ENCODE results near the gene MOB3B. TPM values are rescaled to one million over a fixed set of nuclear protein-coding genes. Genes with fewer than 3 reads are reported as not detected.

MOB3B gene
- polyA plus RNA-seq, 2 of the 4 experiments (the other 2 are of a cell fraction): 6.0 to 6.4 TPM

GRCh38 chr9:27473111-27473529 is 56.5 kb downstream of the MOB3B start:
- DNase-seq (ENCODE audit: low read depth in 1 of 2, low spot score in 1 of 2): no peak
- ChIA-PET POLR2A (interaction anchor here (0.6 kb wide), 1 partner anchor 61 kb away, joined by 3 read pairs; no protein-coding TSS in a partner anchor), CTCF (interaction anchor here (0.9 to 2.7 kb wide), 4 partner anchors 12 to 75 kb away, joined by 3 to 15 read pairs (median 4); no protein-coding TSS in a partner anchor)
- H3K4me2 ChIP-seq: no peak overlapping the region
- no peaks in the 10 kb centered on the region for H3K4me1 ChIP-seq
- H3K4me3 ChIP-seq: no peak overlapping the region
- TF ChIP-seq ZNF302 (CRISPR knock-in tag; IDR thresholded peaks at IDR 0.05): no peak
- no peak for TF ChIP-seq RNF2 (IDR thresholded peaks at IDR 0.05; ENCODE audit: borderline replicate concordance, low read depth)
- TF ChIP-seq NPAS2 (CRISPR knock-in tag; IDR thresholded peaks at IDR 0.05; ENCODE audit: borderline replicate concordance): no peak
- ATAC-seq: no peak
- no peak overlapping the region for H3K27ac ChIP-seq
- H3K9me3 ChIP-seq: peaks cover under 1% of the 10 kb centered on the region; the same call in 1 of the 3 replicates
- no peak for FAIRE-seq
- 66% methylated on average over 7 of the region's 7 CpGs for WGBS (ENCODE audit: missing lambda C conversion rate)

- TF ChIP-seq KDM5A (IDR thresholded peaks at IDR 0.05): no peak
- TF ChIP-seq ESRRA (IDR thresholded peaks at IDR 0.05; ENCODE audit: borderline replicate concordance, low read length): no peak
- Histone ChIP-seq H3K27ac (no peak overlapping the region), H3K9me3 (no peaks in the 10 kb centered on the region), H3K4me2 (no peak overlapping the region), H3K4me1 (no peaks in the 10 kb centered on the region), H3K4me3 (no peak overlapping the region)
- WGBS (ENCODE audit: missing lambda C conversion rate): 90% methylated on average over 5 of the region's 5 CpGs
- DNase-seq (ENCODE audit: low read depth in 1 of 2, low spot score in 1 of 2) (no peak), FAIRE-seq (no peak), ATAC-seq (no peak)
- ChIA-PET POLR2A (no interaction called here), CTCF (interaction anchor here (1.1 to 2.7 kb wide), 2 partner anchors 11 to 76 kb away, joined by 3 to 15 read pairs; no protein-coding TSS in a partner anchor)
Measured at GRCh38 chr9:27472195-27472594, 57.4 kb downstream of the MOB3B start.

GRCh38 chr9:27471789-27472188 is 57.8 kb downstream of the MOB3B start:
- 52% methylated on average over 3 of the region's 3 CpGs for WGBS (ENCODE audit: missing lambda C conversion rate)
- FAIRE-seq (no peak), ATAC-seq (no peak), DNase-seq (ENCODE audit: low read depth in 1 of 2, low spot score in 1 of 2) (no peak)
- H3K4me2 ChIP-seq: no peak overlapping the region
- no peaks in the 10 kb centered on the region for H3K9me3 ChIP-seq
- POLR2A ChIA-PET: no interaction called here
- H3K4me1 ChIP-seq: no peaks in the 10 kb centered on the region
- CTCF ChIA-PET: interaction anchor here (1.1 to 2.7 kb wide), 2 partner anchors 10 to 77 kb away, joined by 3 to 15 read pairs; no protein-coding TSS in a partner anchor
- no peak overlapping the region for H3K4me3 ChIP-seq
- H3K27ac ChIP-seq: no peak overlapping the region
- TF ChIP-seq TP53 (CRISPR knock-in tag; IDR thresholded peaks at IDR 0.05) (no peak), HMGXB4 (CRISPR knock-in tag; IDR thresholded peaks at IDR 0.05; ENCODE audit: borderline replicate concordance) (no peak), E2F6 (IDR thresholded peaks at IDR 0.05; ENCODE audit: borderline replicate concordance, low read depth) (no peak), RFX5 (IDR thresholded peaks at IDR 0.05) (no peak), CHD2 (IDR thresholded peaks at IDR 0.05; ENCODE audit: low read length, partially characterized antibody) (no peak), HES2 (IDR thresholded peaks at IDR 0.05) (no peak), PHF8 (IDR thresholded peaks at IDR 0.05; ENCODE audit: borderline replicate concordance, low read depth) (no peak), EHMT2 (IDR thresholded peaks at IDR 0.05; ENCODE audit: low read depth) (no peak), EP300 (IDR thresholded peaks at IDR 0.05) (no peak), PBX3 (IDR thresholded peaks at IDR 0.05) (no peak), CTCF (IDR thresholded peaks at IDR 0.05) (no peak), USF2 (IDR thresholded peaks at IDR 0.05) (no peak), POLR2A (IDR thresholded peaks at IDR 0.05; ENCODE audit: low read length) (no peak), ZNF302 (CRISPR knock-in tag; IDR thresholded peaks at IDR 0.05) (no peak), JUNB (IDR thresholded peaks at IDR 0.05) (no peak)
